ENCODE data around the gene ANKRD30A.

GRCh38 chr10:37125921-37126320 lies 523 bp downstream of the ANKRD30A start:
- TF ChIP-seq POLR2A (IDR thresholded peaks at IDR 0.05) = no peak
- no peak for TF ChIP-seq CTCF (IDR thresholded peaks at IDR 0.05)
